ENCODE measurements around the gene KLHL14.

GRCh38 chr18:32760391-32760790 is 12.4 kb downstream of the KLHL14 start:
- TF ChIP-seq CTCF (IDR thresholded peaks at IDR 0.05; ENCODE audit: insufficient read depth, low read length, poor library complexity, severe bottlenecking) = no peak
- TF ChIP-seq EZH2phosphoT487 (conservative IDR thresholded peaks at IDR 0.05; ENCODE audit: low read length) = no peak
